ENCODE measurements around the gene VGLL4. TPM values are rescaled to one million over a fixed set of nuclear protein-coding genes. Genes with fewer than 3 reads are reported as not detected.

Gene VGLL4
- total and polyA plus RNA-seq, 2 donors (not counting 1 experiment from before 2014, with no cell fraction given): 25.8 to 29.0 TPM

- Mint-ChIP-seq H3K27me3 (no peaks in the 10 kb centered on the region), H3K4me3 (no peak overlapping the region), H3K27ac (no peak overlapping the region), H3K4me1 (no peaks in the 10 kb centered on the region), H3K9me3 (ENCODE audit: insufficient read depth) (no peaks in the 10 kb centered on the region)
- Histone ChIP-seq H3K27me3 (replicated peaks in 1 of 4; ENCODE audit: control extremely low read depth in 1 of 4, control insufficient read depth in 3 of 4, insufficient read depth in 4 of 4, low read length in 3 of 4) (no peaks in the 10 kb centered on the region), H4K20me1 (ENCODE audit: control insufficient read depth, insufficient read depth, low read length, poor library complexity, severe bottlenecking) (no peaks in the 10 kb centered on the region), H3K4me3 (ENCODE audit: control extremely low read depth in 1 of 5, extremely low read depth in 1 of 5, insufficient read depth in 1 of 5, low read depth in 2 of 5, low read length in 4 of 5) (no peak overlapping the region), H3K4me1 (ENCODE audit: control insufficient read depth in 2 of 2, insufficient read depth in 2 of 2, low read length in 2 of 2) (no peaks in the 10 kb centered on the region), H2AFZ (ENCODE audit: insufficient read depth, low read depth, low read length, poor library complexity, severe bottlenecking) (no peak overlapping the region), H3K36me3 (replicated peaks in 1 of 2; ENCODE audit: control extremely low read depth in 1 of 2, control insufficient read depth in 1 of 2, extremely low read depth in 1 of 2, insufficient read depth in 2 of 2, low read length in 1 of 2) (no peaks in the 10 kb centered on the region), H3K9ac (ENCODE audit: low read length) (no peak overlapping the region), H3K79me2 (ENCODE audit: control insufficient read depth, insufficient read depth, low read length) (no peaks in the 10 kb centered on the region), H3K4me2 (replicated peaks; ENCODE audit: low read depth, low read length, poor library complexity, severe bottlenecking) (no peak overlapping the region), H3K9me3 (ENCODE audit: control extremely low read depth in 1 of 3, control insufficient read depth in 2 of 3, insufficient read depth in 1 of 3, low read length in 2 of 3) (peaks cover 0 to 2% (median 0%) of the 10 kb centered on the region in 3 donors), H3K27ac (ENCODE audit: low read length in 2 of 2) (no peak overlapping the region)
- no peak for ATAC-seq (ENCODE audit: low read depth)
- 95% methylated on average over 21 of the region's 23 CpGs for WGBS (ENCODE audit: insufficient coverage)
- POLR2A ChIA-PET: no interaction called here
- TF ChIP-seq EZH2 (IDR thresholded peaks at IDR 0.05; ENCODE audit: borderline replicate concordance, insufficient read depth, low read depth, low read length, poor library complexity, severe bottlenecking): no peak
- no peak for TF ChIP-seq CTCF (IDR thresholded peaks at IDR 0.05)
- CTCF ChIA-PET: no interaction called here
- intact Hi-C loops (cut with micrococcal nuclease): no loop called here
- no peak for DNase-seq
Measured at GRCh38 chr3:11536132-11536935, 107.4 kb downstream of the VGLL4 start.

GRCh38 chr3:11535243-11535960 is 108.3 kb downstream of the VGLL4 start:
- H3K27me3 Mint-ChIP-seq: no peaks in the 10 kb centered on the region
- no peaks in the 10 kb centered on the region for H3K27me3 ChIP-seq (replicated peaks in 1 of 4; ENCODE audit: control extremely low read depth in 1 of 4, control insufficient read depth in 3 of 4, insufficient read depth in 4 of 4, low read length in 3 of 4)
- peaks cover 0 to 2% (median 0%) of the 10 kb centered on the region in 3 donors for H3K9me3 ChIP-seq (ENCODE audit: control extremely low read depth in 1 of 3, control insufficient read depth in 2 of 3, insufficient read depth in 1 of 3, low read length in 2 of 3)
- ChIA-PET POLR2A (no interaction called here), CTCF (no interaction called here)
- DNase-seq: no peak
- H3K4me1 Mint-ChIP-seq: no peaks in the 10 kb centered on the region
- H4K20me1 ChIP-seq (ENCODE audit: control insufficient read depth, insufficient read depth, low read length, poor library complexity, severe bottlenecking): no peaks in the 10 kb centered on the region
- no peak overlapping the region for H2AFZ ChIP-seq (ENCODE audit: insufficient read depth, low read depth, low read length, poor library complexity, severe bottlenecking)
- H3K4me2 ChIP-seq (replicated peaks; ENCODE audit: low read depth, low read length, poor library complexity, severe bottlenecking): no peak overlapping the region
- H3K4me1 ChIP-seq (ENCODE audit: control insufficient read depth in 2 of 2, insufficient read depth in 2 of 2, low read length in 2 of 2): no peaks in the 10 kb centered on the region
- no peaks in the 10 kb centered on the region for H3K79me2 ChIP-seq (ENCODE audit: control insufficient read depth, insufficient read depth, low read length)
- H3K27ac Mint-ChIP-seq: no peak overlapping the region
- H3K27ac ChIP-seq (ENCODE audit: low read length in 2 of 2): no peak overlapping the region
- intact Hi-C loops (cut with micrococcal nuclease): no loop called here
- H3K9ac ChIP-seq (ENCODE audit: low read length): no peak overlapping the region
- no peak for ATAC-seq (ENCODE audit: low read depth)
- 97% methylated on average over 8 of the region's 13 CpGs for WGBS (ENCODE audit: insufficient coverage)
- no peak overlapping the region for H3K4me3 ChIP-seq (ENCODE audit: control extremely low read depth in 1 of 5, extremely low read depth in 1 of 5, insufficient read depth in 1 of 5, low read depth in 2 of 5, low read length in 4 of 5)
- H3K36me3 ChIP-seq (replicated peaks in 1 of 2; ENCODE audit: control extremely low read depth in 1 of 2, control insufficient read depth in 1 of 2, extremely low read depth in 1 of 2, insufficient read depth in 2 of 2, low read length in 1 of 2): no peaks in the 10 kb centered on the region
- no peaks in the 10 kb centered on the region for H3K9me3 Mint-ChIP-seq (ENCODE audit: insufficient read depth)
- H3K4me3 Mint-ChIP-seq: no peak overlapping the region
- TF ChIP-seq CTCF (IDR thresholded peaks at IDR 0.05) (no peak), EZH2 (IDR thresholded peaks at IDR 0.05; ENCODE audit: borderline replicate concordance, insufficient read depth, low read depth, low read length, poor library complexity, severe bottlenecking) (no peak)

Data from B cell (primary cell).